ENCODE results near the gene MAN2A2.
"Not testable (repeated sequence)": the region's sequence is repeated elsewhere in the genome, so short reads cannot be mapped to it uniquely, and the experiment has no call there.

The MAN2A2 gene

GRCh38 chr15:90883976-90884718 lies 19.0 kb upstream of the MAN2A2 start, which contains the start of gene FES:
FES (plus strand) TSS chr15:90884504; CDS start chr15:90885046, 542 bp downstream.
- DNase-seq (ENCODE audit: low read depth, low spot score) = peak; percentile 69

GRCh38 chr15:90884719-90885431 lies 18.2 kb upstream of the MAN2A2 start:
- no peak for DNase-seq (ENCODE audit: low read depth, low spot score)

GRCh38 chr15:90885432-90886290 lies 17.4 kb upstream of the MAN2A2 start:
- peak; percentile 85 for DNase-seq (ENCODE audit: low read depth, low spot score)

GRCh38 chr15:90886291-90886614 lies 16.8 kb upstream of the MAN2A2 start:
- no peak for DNase-seq (ENCODE audit: low read depth, low spot score)

GRCh38 chr15:90887037-90887481 lies 16.0 kb upstream of the MAN2A2 start:
- DNase-seq (ENCODE audit: low read depth, low spot score) = no peak

- no peak for DNase-seq (ENCODE audit: low read depth, low spot score)
Measured at GRCh38 chr15:90889313-90889730, 13.8 kb upstream of the MAN2A2 start.

GRCh38 chr15:90889736-90890456 lies 13.2 kb upstream of the MAN2A2 start:
- no peak for DNase-seq (ENCODE audit: low read depth, low spot score)

- no peak for DNase-seq (ENCODE audit: low read depth, low spot score)
Measured at GRCh38 chr15:90890839-90891238, 12.3 kb upstream of the MAN2A2 start.

- no peak for DNase-seq (ENCODE audit: low read depth, low spot score)
Measured at GRCh38 chr15:90891346-90891949, 11.7 kb upstream of the MAN2A2 start.

GRCh38 chr15:90892023-90892422 lies 11.1 kb upstream of the MAN2A2 start:
- DNase-seq (ENCODE audit: low read depth, low spot score) = no peak

- DNase-seq (ENCODE audit: low read depth, low spot score) = no peak
Measured at GRCh38 chr15:90892498-90893174, 10.5 kb upstream of the MAN2A2 start.

GRCh38 chr15:90893175-90894090 lies 9.7 kb upstream of the MAN2A2 start:
- no peak for DNase-seq (ENCODE audit: low read depth, low spot score)

GRCh38 chr15:90895571-90896117 lies 7.5 kb upstream of the MAN2A2 start:
- DNase-seq (ENCODE audit: low read depth, low spot score) = no peak

- DNase-seq (ENCODE audit: low read depth, low spot score) = not testable (repeated sequence)
Measured at GRCh38 chr15:90897131-90897655, 5.9 kb upstream of the MAN2A2 start.

GRCh38 chr15:90901175-90902039 lies 1.7 kb upstream of the MAN2A2 start:
- DNase-seq (ENCODE audit: low read depth, low spot score) = no peak

- DNase-seq (ENCODE audit: low read depth, low spot score) = peak; percentile 85
Measured at GRCh38 chr15:90902040-90902839, 862 bp upstream of the MAN2A2 start.
